K562 (cell line): ENCODE measurements around the gene TMEM143. TPM values are rescaled to one million over a fixed set of nuclear protein-coding genes. Genes with fewer than 3 reads are reported as not detected.

Experiments
- ATAC-seq: fragments of 200-7000 bp; cut with Tn5 transposase; 3 replicates; pipeline ENCODE4 v1.9.1; 2020; ENCODE audit warnings: moderate library complexity
- BruUV-seq: library from RNA; stranded (reverse); fragments of 400-500 nt; replicated peaks from 2 replicates; lab custom pipeline; 2021; lab: Mats Ljungman, UMichigan
- CTCF ChIA-PET: fragments of 300-600 bp; formaldehyde crosslinking; extraction: SDS; loops from one replicate; lab custom pipeline; 2021; ENCODE audit warnings: low intra/inter-chr PET ratio; lab: Yijun Ruan, JAX
- POLR2A ChIA-PET: fragments of 300-600, 350-650 bp; sonication (Branson Sonifier 250); formaldehyde crosslinking; extraction: SDS; loops from one replicate; lab custom pipeline; 2021; ENCODE audit warnings: antibody characterized with exemption, inconsistent platforms; lab: Yijun Ruan, JAX
- DNase-seq, 4 experiments: peaks; one replicate each; pipeline versions ENCODE4 v3.0.0 to v3.0.0-alpha.2; 2011 to 2018; ENCODE audit warnings: low spot score in 3 of 4, mixed read lengths in 3 of 4; ENCODE audit errors: extremely low read depth in 1 of 4
- FAIRE-seq: peaks from 2 replicates; lab custom pipeline; 2011; peaks lifted over from hg19 to GRCh38; lab: Jason Lieb, UNC
- H2AFZ ChIP-seq: 2 replicates; pipeline ENCODE4 v1.6.0; 2011; ENCODE audit warnings: low read depth, low read length, control low read depth, inconsistent platforms
- H3K27ac ChIP-seq: fragments of 200-600 bp; 3 replicates; pipeline ENCODE4 v1.8.0; 2011; ENCODE audit warnings: low read depth, mild to moderate bottlenecking, control low read depth, inconsistent platforms, low read length, moderate library complexity, mixed read lengths; ENCODE audit errors: extremely low read depth
- H3K27me3 ChIP-seq, 2 experiments: fragments of 300-600 bp in 1 of 2; 2 replicates in 1 of 2; 3 replicates in 1 of 2; pipeline versions ENCODE4 v1.6.0 to v1.8.0; 2011; ENCODE audit warnings: inconsistent platforms in 2 of 2, low read length in 2 of 2, mild to moderate bottlenecking in 1 of 2, mixed read lengths in 1 of 2, moderate library complexity in 1 of 2; ENCODE audit not compliant: control insufficient read depth in 2 of 2, insufficient read depth in 2 of 2
- H3K36me3 ChIP-seq: fragments of 300-600 bp; 3 replicates; pipeline ENCODE4 v1.8.0; 2011; ENCODE audit warnings: mild to moderate bottlenecking, low read length, inconsistent platforms; ENCODE audit not compliant: control insufficient read depth, insufficient read depth
- H3K4me1 ChIP-seq, 2 experiments: fragments of 200-600 bp in 1 of 2; replicated peaks in 1 of 2; 2 replicates in 1 of 2; 3 replicates in 1 of 2; pipeline versions ENCODE4 v1.5.1 to v1.8.0; 2011; ENCODE audit warnings: inconsistent platforms in 2 of 2, low read length in 2 of 2, mild to moderate bottlenecking in 1 of 2, mixed read lengths in 1 of 2, moderate library complexity in 1 of 2; ENCODE audit not compliant: control insufficient read depth in 2 of 2, insufficient read depth in 2 of 2
- H3K4me2 ChIP-seq: 2 replicates; pipeline ENCODE4 v1.6.1; 2011; ENCODE audit warnings: low read length, control low read depth, inconsistent platforms, mixed read lengths; ENCODE audit not compliant: insufficient read depth
- H3K4me3 ChIP-seq: fragments of 200-600 bp; sonication (generic), shearing (Covaris generic); 2 replicates; pipeline ENCODE4 v1.5.1; 2016; ENCODE audit warnings: control low read depth, inconsistent platforms
- H3K79me2 ChIP-seq: fragments of 200-600 bp; 3 replicates; pipeline ENCODE4 v1.8.0; 2011; ENCODE audit warnings: low read length, inconsistent platforms; ENCODE audit not compliant: control insufficient read depth, insufficient read depth
- H3K9ac ChIP-seq, 2 experiments: 2 replicates each; pipeline versions ENCODE4 v1.6.0 to v1.6.1; 2011; ENCODE audit warnings: low read depth in 2 of 2, low read length in 2 of 2, control low read depth in 1 of 2, inconsistent platforms in 1 of 2, mild to moderate bottlenecking in 1 of 2, mixed read lengths in 1 of 2; ENCODE audit not compliant: insufficient read depth in 1 of 2
- H3K9me1 ChIP-seq: one replicate; pipeline ENCODE4 v1.6.0; 2011; ENCODE audit warnings: inconsistent platforms, mild to moderate bottlenecking, low read length, moderate library complexity; ENCODE audit not compliant: control insufficient read depth, insufficient read depth
- H3K9me3 ChIP-seq: replicated peaks from 2 replicates; pipeline ENCODE4 v1.5.1; 2011; ENCODE audit warnings: low read depth, low read length, inconsistent platforms; ENCODE audit not compliant: control insufficient read depth, insufficient read depth
- H4K20me1 ChIP-seq: replicated peaks from 2 replicates; pipeline ENCODE4 v1.6.1; 2011; ENCODE audit warnings: low read length, inconsistent platforms, mixed read lengths; ENCODE audit not compliant: control insufficient read depth, insufficient read depth
- ATF3 ChIP-seq, 2 experiments: fragments of 450-650 bp in 1 of 2; sonication (generic) in 1 of 2; formaldehyde crosslinking in 1 of 2; IDR thresholded peaks in 1 of 2; conservative IDR thresholded peaks in 1 of 2; 2 replicates each; pipeline versions ENCODE4 v1.6.1 to v1.8.1; 2016 to 2023; ENCODE audit warnings: mild to moderate bottlenecking in 2 of 2, moderate library complexity in 2 of 2, inconsistent platforms in 1 of 2, missing genetic modification reagents in 1 of 2
- DMBX1 ChIP-seq: fragments of 250-450 bp; sonication (Bioruptor Pico); IDR thresholded peaks from 2 replicates; pipeline ENCODE4 v1.8.0; 2022; ENCODE audit warnings: inconsistent platforms, mild to moderate bottlenecking, moderate library complexity, borderline replicate concordance
- ZKSCAN1 ChIP-seq: fragments of 150-350 bp; IDR thresholded peaks from 2 replicates; pipeline ENCODE4 v1.6.1; 2016; ENCODE audit warnings: low read depth, low read length
- ZNF347 ChIP-seq: fragments of 450-650 bp; formaldehyde crosslinking; IDR thresholded peaks from 2 replicates; pipeline ENCODE4 v1.4.0; 2020; ENCODE audit warnings: low read depth, mild to moderate bottlenecking, moderate library complexity
- WGBS: fragments of 100-300 bp; shearing (Covaris generic); methylation state at CpG from one replicate; pipeline ENCODE4 v1.1.6; 2016; ENCODE audit warnings: low coverage, mixed read lengths; ENCODE audit not compliant: insufficient coverage; ENCODE audit errors: missing lambda C conversion rate; 5-methylcytosine and 5-hydroxymethylcytosine counted together
- in situ Hi-C: fragments of 300-500 bp; cut with MboI; formaldehyde crosslinking; loops from 4 replicates; pipeline ENCODE4 v1.15.0; 2018; ENCODE audit warnings: inconsistent platforms, mixed read lengths
- intact Hi-C: fragments of 100-400 bp; cut with micrococcal nuclease; formaldehyde crosslinking; loops from 2 replicates; pipeline ENCODE4 v1.14.2; 2022
- polyA plus RNA-seq, 8 experiments: library from polyadenylated mRNA; depleted of rRNA in 4 of 8; stranded (reverse) in 5 of 8; unstranded in 3 of 8; fragments of >200 nt; fragmentation: Nextera tagmentation in 2 of 8; fragmentation: Illumina TruSeq in 1 of 8; extraction: Ambion mirVana in 2 of 8; extraction: Trizol in 1 of 8; gene quantifications; 2 replicates each; pipeline versions ENCODE4 v1.2.1 to v1.2.3, GENCODE V29; 2011 to 2014; ENCODE audit warnings: inconsistent platforms in 1 of 8, missing spikeins in 1 of 8
- total RNA-seq, 7 experiments: library from RNA; depleted of rRNA in 6 of 7; stranded (reverse); fragments of >200 nt in 6 of 7; fragmentation: Illumina TruSeq in 2 of 7; extraction: Trizol in 2 of 7; gene quantifications; 2 replicates each; pipeline versions ENCODE4 v1.2.1 to v1.2.3, GENCODE V29; 2011 to 2021; ENCODE audit warnings: low replicate concordance in 1 of 7

Gene TMEM143
- total and polyA plus RNA-seq, 9 of the 15 experiments (the other 6 are each of a cell fraction or from before 2014, with no cell fraction given): 0.66 to 8.8 (median 4.3) TPM

- TF ChIP-seq DMBX1 (CRISPR knock-in tag) (no peak), ATF3 (IDR thresholded peaks at IDR 0.05) (peak; percentile 54; the same call in 1 of the 2 replicates), ATF3 (CRISPR knock-in tag; conservative IDR thresholded peaks at IDR 0.05) (no peak)
- TF ChIP-seq, all 486 proteins: peak for 6
Measured at GRCh38 chr19:48290401-48290770, 73.4 kb downstream of the TMEM143 start (continued).

- no peak for FAIRE-seq
- intact Hi-C loops: no loop called here
- H3K9me3 ChIP-seq: peaks cover 6% of the 10 kb centered on the region
- no peak for ATAC-seq
- no peak for DNase-seq
- in situ Hi-C loops: no loop called here
- H3K4me1 ChIP-seq: peaks cover 7 to 13% of the 10 kb centered on the region in 2 experiments; a peak in 4 of 5 replicates
- H3K79me2 ChIP-seq: no peaks in the 10 kb centered on the region
- ChIA-PET CTCF (interaction anchor here (0.7 to 1.1 kb wide), 3 partner anchors 21 to 325 kb away, joined by 3 to 4 read pairs (median 3); no protein-coding TSS in a partner anchor), POLR2A (no interaction called here)
- H3K36me3 ChIP-seq: no peaks in the 10 kb centered on the region
- WGBS: 21% methylated on average over 3 of the region's 3 CpGs
- no peak overlapping the region for H2AFZ ChIP-seq
- no peak overlapping the region for H3K27ac ChIP-seq
- H3K4me2 ChIP-seq: no peak overlapping the region
- H3K9me1 ChIP-seq: no peaks in the 10 kb centered on the region
- no TSS peak for BruUV-seq
- H3K4me3 ChIP-seq: no peak overlapping the region
- H4K20me1 ChIP-seq: no peaks in the 10 kb centered on the region
- no peak overlapping the region for H3K9ac ChIP-seq
- H3K27me3 ChIP-seq: peaks cover 0 to 10% of the 10 kb centered on the region in 2 experiments; a peak in 2 of 5 replicates
- TF ChIP-seq ZNF347 (CRISPR knock-in tag) (no peak), ZKSCAN1 (peak; percentile 79)
Measured at GRCh38 chr19:48287748-48288147, 76.0 kb downstream of the TMEM143 start.
